OCI-LY3 (cell line): ENCODE data around the gene RAB3GAP2.
"Not testable (repeated sequence)": the region's sequence is repeated elsewhere in the genome, so short reads cannot be mapped to it uniquely, and the experiment has no call there.

Source experiments
- H2AFZ ChIP-seq: fragments of 200-600, 300-600 bp; shearing (Covaris generic); 2 replicates; pipeline ENCODE4 v1.6.0; 2014; ENCODE audit warnings: antibody characterized with exemption, low read depth, low read length
- H3K27ac ChIP-seq: fragments of 200-600, 300-600 bp; sonication (generic); 2 replicates; pipeline ENCODE4 v1.5.1; 2014; ENCODE audit warnings: mild to moderate bottlenecking, low read length, moderate library complexity, mixed read lengths
- H3K27me3 ChIP-seq: fragments of 200-600, 300-600 bp; sonication (generic); 2 replicates; pipeline ENCODE4 v1.6.1; 2014; ENCODE audit warnings: low read depth, low read length, mixed read lengths
- H3K36me3 ChIP-seq: fragments of 200-600, 300-600 bp; sonication (generic); replicated peaks from 2 replicates; pipeline ENCODE3; 2014; ENCODE audit warnings: low read depth, low read length, mixed read lengths
- H3K4me1 ChIP-seq: fragments of 300-600, 200-600 bp; sonication (generic); 2 replicates; pipeline ENCODE4 v1.6.1; 2014; ENCODE audit warnings: low read length, mixed read lengths
- H3K4me2 ChIP-seq: fragments of 200-600, 300-600 bp; sonication (generic); 2 replicates; pipeline ENCODE4 v1.6.1; 2014; ENCODE audit warnings: low read length, mixed read lengths
- H3K4me3 ChIP-seq: fragments of 300-600, 200-600 bp; sonication (generic); 2 replicates; pipeline ENCODE4 v1.5.1; 2014; ENCODE audit warnings: antibody characterized with exemption, mild to moderate bottlenecking, low read length, moderate library complexity
- H3K79me2 ChIP-seq: fragments of 300-600, 200-600 bp; shearing (Covaris generic); 2 replicates; pipeline ENCODE4 v1.6.1; 2014; ENCODE audit warnings: mild to moderate bottlenecking, low read length, mixed read lengths
- H3K9ac ChIP-seq: fragments of 300-600, 200-600 bp; shearing (Covaris generic); 2 replicates; pipeline ENCODE4 v1.6.0; 2014; ENCODE audit warnings: mild to moderate bottlenecking, low read length, moderate library complexity
- H3K9me3 ChIP-seq: fragments of 200-600, 300-600 bp; shearing (Covaris generic); 2 replicates; pipeline ENCODE4 v1.6.1; 2014; ENCODE audit warnings: low read length, mixed read lengths; ENCODE audit not compliant: insufficient read depth
- H4K20me1 ChIP-seq: fragments of 200-600, 300-600 bp; sonication (generic); 2 replicates; pipeline ENCODE4 v1.6.1; 2016; ENCODE audit warnings: low read length, mixed read lengths; ENCODE audit not compliant: insufficient read depth
- CTCF ChIP-seq: fragments of 200-600, 300-600 bp; sonication (generic); IDR thresholded peaks from 2 replicates; pipeline ENCODE4 v1.5.1; 2014; ENCODE audit warnings: antibody characterized with exemption, low read length, low read depth
- EZH2phosphoT487 ChIP-seq: fragments of 200-600 bp; shearing (Covaris generic); IDR thresholded peaks from 2 replicates; pipeline ENCODE4 v1.6.1; 2018; ENCODE audit warnings: antibody characterized with exemption, mixed run types, low read depth

The RAB3GAP2 gene

GRCh38 chr1:220239213-220239612 lies 33.0 kb downstream of the RAB3GAP2 start:
- Histone ChIP-seq H3K36me3 (peaks cover 61% of the 10 kb centered on the region), H3K9me3 (no peaks in the 10 kb centered on the region), H3K27me3 (no peaks in the 10 kb centered on the region), H3K4me1 (peaks cover 49% of the 10 kb centered on the region), H3K4me2 (no peak overlapping the region), H3K4me3 (no peak overlapping the region), H2AFZ (no peak overlapping the region), H3K27ac (no peak overlapping the region), H4K20me1 (peaks cover 46% of the 10 kb centered on the region), H3K79me2 (peaks cover 95% of the 10 kb centered on the region), H3K9ac (no peak overlapping the region)
- no peak for TF ChIP-seq CTCF
- no peak for TF ChIP-seq EZH2phosphoT487

GRCh38 chr1:220236278-220236677 lies 36.0 kb downstream of the RAB3GAP2 start:
- not testable (repeated sequence) for H3K4me3 ChIP-seq, H3K27ac ChIP-seq, H2AFZ ChIP-seq, H3K9ac ChIP-seq, H3K9me3 ChIP-seq, H3K27me3 ChIP-seq, H3K4me2 ChIP-seq
- Histone ChIP-seq H3K36me3 (peaks cover 60% of the 10 kb centered on the region), H3K79me2 (peaks cover 94% of the 10 kb centered on the region), H4K20me1 (peaks cover 49% of the 10 kb centered on the region), H3K4me1 (peaks cover 33% of the 10 kb centered on the region)

- no peak overlapping the region for H3K27ac ChIP-seq
These were observed 36.8 kb downstream of the RAB3GAP2 start for GRCh38 chr1:220235462-220235861.

GRCh38 chr1:220233927-220234326 lies 38.3 kb downstream of the RAB3GAP2 start:
- Histone ChIP-seq H3K9me3 (no peaks in the 10 kb centered on the region), H3K9ac (no peak overlapping the region), H3K4me1 (peaks cover 18% of the 10 kb centered on the region), H4K20me1 (peaks cover 55% of the 10 kb centered on the region), H2AFZ (no peak overlapping the region), H3K36me3 (peaks cover 65% of the 10 kb centered on the region), H3K27ac (no peak overlapping the region), H3K27me3 (no peaks in the 10 kb centered on the region), H3K79me2 (peaks cover 93% of the 10 kb centered on the region), H3K4me2 (no peak overlapping the region), H3K4me3 (no peak overlapping the region)
- no peak for TF ChIP-seq CTCF
- TF ChIP-seq EZH2phosphoT487: no peak

More at GRCh38 chr1:220235462-220235861, 36.8 kb downstream of the RAB3GAP2 start:
- H4K20me1 ChIP-seq: peaks cover 49% of the 10 kb centered on the region
- H3K9me3 ChIP-seq: no peaks in the 10 kb centered on the region
- peaks cover 24% of the 10 kb centered on the region for H3K4me1 ChIP-seq
- peaks cover 93% of the 10 kb centered on the region for H3K79me2 ChIP-seq
- H3K36me3 ChIP-seq: peaks cover 64% of the 10 kb centered on the region
- no peak overlapping the region for H3K4me3 ChIP-seq
- TF ChIP-seq EZH2phosphoT487 (no peak), CTCF (no peak)
- H3K4me2 ChIP-seq: peak overlapping the region; percentile 8; the same call in 1 of the 2 replicates
- no peak overlapping the region for H2AFZ ChIP-seq
- no peaks in the 10 kb centered on the region for H3K27me3 ChIP-seq
- no peak overlapping the region for H3K9ac ChIP-seq

- Histone ChIP-seq H3K4me3 (no peak overlapping the region), H3K9ac (no peak overlapping the region), H3K27me3 (no peaks in the 10 kb centered on the region), H3K27ac (no peak overlapping the region), H3K36me3 (peaks cover 72% of the 10 kb centered on the region), H3K79me2 (peaks cover 96% of the 10 kb centered on the region), H2AFZ (no peak overlapping the region), H3K4me1 (peaks cover 38% of the 10 kb centered on the region), H3K9me3 (no peaks in the 10 kb centered on the region), H4K20me1 (peaks cover 53% of the 10 kb centered on the region), H3K4me2 (no peak overlapping the region)
- no peak for TF ChIP-seq EZH2phosphoT487
- TF ChIP-seq CTCF: no peak
These were observed 42.5 kb downstream of the RAB3GAP2 start for GRCh38 chr1:220229771-220230170.
